HepG2 (cell line): ENCODE results near the gene GAL3ST2. TPM values are rescaled to one million over a fixed set of nuclear protein-coding genes. Genes with fewer than 3 reads are reported as not detected.

Source experiments
- DMTF1 ChIP-seq: sonication (generic); formaldehyde crosslinking; IDR thresholded peaks from 2 replicates; pipeline ENCODE4 v1.4.0; 2020; ENCODE audit warnings: mild to moderate bottlenecking, missing genetic modification reagents
- ELF4 ChIP-seq: sonication (generic); formaldehyde crosslinking; IDR thresholded peaks from 2 replicates; pipeline ENCODE4 v1.5.0; 2020; ENCODE audit warnings: missing genetic modification reagents, mild to moderate bottlenecking, moderate library complexity, borderline replicate concordance
- GABPB1 ChIP-seq: IDR thresholded peaks from 2 replicates; pipeline ENCODE4 v1.6.1; 2016; ENCODE audit warnings: mild to moderate bottlenecking, missing genetic modification reagents, moderate library complexity, missing compliant biosample characterization
- HNF4A ChIP-seq: sonication (generic); formaldehyde crosslinking; IDR thresholded peaks from 2 replicates; pipeline ENCODE4 v1.4.0; 2020; ENCODE audit warnings: missing genetic modification reagents
- HOXA9 ChIP-seq: sonication (generic); formaldehyde crosslinking; IDR thresholded peaks from 2 replicates; pipeline ENCODE4 v1.8.1; 2022; ENCODE audit warnings: missing genetic modification reagents, mild to moderate bottlenecking, moderate library complexity, borderline replicate concordance
- MIER3 ChIP-seq: IDR thresholded peaks from 2 replicates; pipeline ENCODE4 v1.6.1; 2016; ENCODE audit warnings: missing compliant biosample characterization, borderline replicate concordance
- MTERF4 ChIP-seq: sonication (generic); formaldehyde crosslinking; IDR thresholded peaks from 2 replicates; pipeline ENCODE4 v1.8.0; 2023; ENCODE audit warnings: mild to moderate bottlenecking, missing genetic modification reagents
- MXI1 ChIP-seq: IDR thresholded peaks from 3 replicates; pipeline ENCODE4 v1.6.1; 2012; ENCODE audit warnings: low read depth, low read length, inconsistent platforms, borderline replicate concordance
- MZF1 ChIP-seq: sonication (generic); formaldehyde crosslinking; IDR thresholded peaks from 2 replicates; pipeline ENCODE4 v1.8.1; 2023; ENCODE audit warnings: mild to moderate bottlenecking, missing genetic modification reagents, borderline replicate concordance
- POLR2AphosphoS2 ChIP-seq: IDR thresholded peaks from 2 replicates; pipeline ENCODE4 v1.6.1; 2011; ENCODE audit warnings: low read depth, low read length, improper control_type of control experiment
- POLR2AphosphoS5 ChIP-seq: IDR thresholded peaks from 2 replicates; pipeline ENCODE4 v1.6.1; 2012; ENCODE audit warnings: low read depth, low read length
- RBM39 ChIP-seq: fragments of 200-400 bp; formaldehyde crosslinking; IDR thresholded peaks from one replicate; pipeline ENCODE4 v1.6.1; 2018; ENCODE audit warnings: antibody characterized with exemption, mild to moderate bottlenecking, low read depth, low read length; ENCODE audit not compliant: poor library complexity, severe bottlenecking
- RCOR2 ChIP-seq: IDR thresholded peaks from 2 replicates; pipeline ENCODE4 v1.6.1; 2016; ENCODE audit warnings: missing biosample characterization, missing genetic modification reagents
- TCF7 ChIP-seq: sonication (generic); IDR thresholded peaks from 2 replicates; pipeline ENCODE4 v1.6.1; 2016; ENCODE audit warnings: antibody characterized with exemption, low read depth
- TCF7L2 ChIP-seq: IDR thresholded peaks from 2 replicates; pipeline ENCODE4 v1.6.1; 2011; ENCODE audit warnings: mild to moderate bottlenecking, low read depth, low read length, moderate library complexity
- TGIF2 ChIP-seq: IDR thresholded peaks from 2 replicates; pipeline ENCODE4 v1.6.1; 2016; ENCODE audit warnings: control low read depth, missing compliant biosample characterization
- ZKSCAN5 ChIP-seq: sonication (generic); formaldehyde crosslinking; IDR thresholded peaks from 2 replicates; pipeline ENCODE4 v1.5.1; 2020; ENCODE audit warnings: mild to moderate bottlenecking, missing genetic modification reagents
- ZNF180 ChIP-seq: sonication (generic); formaldehyde crosslinking; IDR thresholded peaks from 2 replicates; pipeline ENCODE4 v1.4.0; 2020; ENCODE audit warnings: low read depth, missing genetic modification reagents, borderline replicate concordance
- ZNF224 ChIP-seq: sonication (generic); formaldehyde crosslinking; IDR thresholded peaks from 2 replicates; pipeline ENCODE4 v1.5.0; 2020; ENCODE audit warnings: mild to moderate bottlenecking, missing genetic modification reagents
- ZNF251 ChIP-seq: sonication (generic); formaldehyde crosslinking; IDR thresholded peaks from 2 replicates; pipeline ENCODE4 v1.9.0; 2021; ENCODE audit warnings: mild to moderate bottlenecking, missing genetic modification reagents
- ZNF451 ChIP-seq: sonication (generic); formaldehyde crosslinking; IDR thresholded peaks from 2 replicates; pipeline ENCODE4 v1.5.0; 2020; ENCODE audit warnings: mild to moderate bottlenecking, missing genetic modification reagents
- ZNF546 ChIP-seq: sonication (generic); formaldehyde crosslinking; conservative IDR thresholded peaks from 2 replicates; pipeline ENCODE4 v1.8.1; 2023; ENCODE audit warnings: mild to moderate bottlenecking, missing genetic modification reagents
- ZNF614 ChIP-seq: IDR thresholded peaks from 2 replicates; pipeline ENCODE4 v1.6.1; 2018; ENCODE audit warnings: missing biosample characterization, missing genetic modification reagents, inconsistent platforms, borderline replicate concordance
- ZNF7 ChIP-seq: IDR thresholded peaks from 2 replicates; pipeline ENCODE4 v1.6.1; 2016; ENCODE audit warnings: missing biosample characterization, missing genetic modification reagents
- ZNF766 ChIP-seq: sonication (generic); formaldehyde crosslinking; IDR thresholded peaks from 2 replicates; pipeline ENCODE4 v1.5.0; 2020; ENCODE audit warnings: missing genetic modification reagents, borderline replicate concordance
- polyA plus RNA-seq, 8 experiments: library from polyadenylated mRNA; depleted of rRNA in 3 of 8; stranded (reverse) in 7 of 8; unstranded in 1 of 8; fragments of >200 nt; fragmentation: Illumina TruSeq in 4 of 8; extraction: Trizol in 4 of 8; gene quantifications; 2 replicates each; pipeline versions ENCODE4 v1.2.1 to v1.2.3, GENCODE V29; 2011 to 2016; ENCODE audit warnings: low read depth in 4 of 8, missing spikeins in 1 of 8, mixed read lengths in 1 of 8; ENCODE audit not compliant: insufficient read depth in 1 of 8
- total RNA-seq, 5 experiments: library from RNA; depleted of rRNA; stranded (reverse); fragments of >200 nt; fragmentation: Illumina TruSeq; extraction: Trizol; gene quantifications; 2 replicates each; pipeline ENCODE4 v1.2.3, GENCODE V29; 2016; ENCODE audit warnings: low read depth in 1 of 5
- TF ChIP-seq, protein P1 (sequence below): sonication (generic); formaldehyde crosslinking; IDR thresholded peaks from 2 replicates; pipeline ENCODE4 v1.4.0; 2020; ENCODE audit warnings: missing genetic modification reagents

GAL3ST2 gene
- total and polyA plus RNA-seq, 2 of the 13 experiments (the other 11 are each of a cell fraction or from before 2014, with no cell fraction given): 0.17 to 0.20 TPM

DNA sequence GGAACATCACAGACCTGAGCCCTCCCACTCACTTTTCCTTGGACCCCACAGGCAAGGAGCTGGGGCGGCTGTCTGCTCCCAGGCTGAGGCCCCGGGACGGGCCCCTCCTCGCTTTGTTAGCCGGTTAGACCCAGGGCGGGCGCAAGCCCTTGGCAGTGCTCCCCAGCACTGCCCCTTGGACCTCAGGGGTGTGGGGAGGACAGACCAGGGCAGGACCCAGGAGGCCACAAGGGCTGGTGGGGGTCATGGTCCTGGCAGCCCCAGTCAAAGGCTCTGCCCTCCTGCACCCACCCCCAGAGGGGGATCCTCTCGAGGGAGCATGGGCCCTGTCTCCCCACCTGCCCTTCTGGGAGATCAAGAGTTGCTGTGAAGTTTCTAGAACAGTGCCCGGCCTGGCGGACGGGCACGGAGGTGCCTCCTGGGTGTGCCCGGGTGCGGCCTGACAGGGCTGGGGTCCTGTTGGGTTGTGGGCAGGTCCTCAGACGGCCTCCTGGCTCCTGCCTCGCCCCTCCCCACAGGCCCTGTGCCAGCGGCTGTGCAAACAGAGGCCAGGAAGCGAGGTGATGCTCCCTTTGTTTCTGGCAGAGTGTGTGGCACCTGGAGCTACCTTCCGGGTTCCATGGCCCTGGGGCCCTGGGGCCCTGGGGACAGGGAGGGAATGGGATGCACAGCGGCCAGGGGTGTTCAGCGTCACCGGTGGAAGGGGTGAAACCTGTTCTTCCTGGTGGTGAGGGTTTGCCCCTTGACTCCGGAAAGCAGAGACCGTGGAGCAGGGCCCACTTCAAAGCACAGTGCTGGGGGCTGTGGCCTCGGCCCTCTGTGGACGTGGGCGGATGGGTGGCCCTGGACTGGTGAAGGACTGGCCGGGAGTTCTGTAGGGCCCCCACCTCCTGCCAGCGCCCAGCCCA, 2.9 kb upstream of the GAL3ST2 start (continued):
- TF ChIP-seq, protein P1, sequence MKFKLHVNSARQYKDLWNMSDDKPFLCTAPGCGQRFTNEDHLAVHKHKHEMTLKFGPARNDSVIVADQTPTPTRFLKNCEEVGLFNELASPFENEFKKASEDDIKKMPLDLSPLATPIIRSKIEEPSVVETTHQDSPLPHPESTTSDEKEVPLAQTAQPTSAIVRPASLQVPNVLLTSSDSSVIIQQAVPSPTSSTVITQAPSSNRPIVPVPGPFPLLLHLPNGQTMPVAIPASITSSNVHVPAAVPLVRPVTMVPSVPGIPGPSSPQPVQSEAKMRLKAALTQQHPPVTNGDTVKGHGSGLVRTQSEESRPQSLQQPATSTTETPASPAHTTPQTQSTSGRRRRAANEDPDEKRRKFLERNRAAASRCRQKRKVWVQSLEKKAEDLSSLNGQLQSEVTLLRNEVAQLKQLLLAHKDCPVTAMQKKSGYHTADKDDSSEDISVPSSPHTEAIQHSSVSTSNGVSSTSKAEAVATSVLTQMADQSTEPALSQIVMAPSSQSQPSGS (CRISPR knock-in tag): no peak; the same call in 1 of the 2 replicates
- 0 out of 2 replicates have a peak, but pooled peaks have one; percentile 51 for TF ChIP-seq RCOR2 (CRISPR knock-in tag)
- TF ChIP-seq MIER3 (CRISPR knock-in tag): peak; percentile 37; the same call in 1 of the 2 replicates
- TF ChIP-seq ZNF546: 0 out of 2 replicates have a peak, but pooled peaks have one; percentile 1
- TF ChIP-seq DMTF1: no peak
- TF ChIP-seq TCF7L2: no peak
- 0 out of 2 replicates have a peak, but pooled peaks have one; percentile 10 for TF ChIP-seq ZNF766
- TF ChIP-seq ZKSCAN5 (CRISPR knock-in tag): no peak
- TF ChIP-seq TCF7: no peak
- 0 out of 2 replicates have a peak, but pooled peaks have one; percentile 52 for TF ChIP-seq MTERF4 (CRISPR knock-in tag)
- no peak for TF ChIP-seq RBM39
- TF ChIP-seq ZNF180 (CRISPR knock-in tag): no peak; the same call in 1 of the 2 replicates
- TF ChIP-seq ZNF251 (CRISPR knock-in tag): no peak
- TF ChIP-seq ZNF224 (CRISPR knock-in tag): no peak
- no peak for TF ChIP-seq ZNF451
- TF ChIP-seq POLR2AphosphoS2: no peak
- TF ChIP-seq POLR2AphosphoS5: peak; percentile 1
- TF ChIP-seq GABPB1 (CRISPR knock-in tag): peak; percentile 77
- TF ChIP-seq ZNF7 (CRISPR knock-in tag): no peak
- peak; percentile 84 for TF ChIP-seq HNF4A (CRISPR knock-in tag)
- no peak for TF ChIP-seq MXI1
- TF ChIP-seq TGIF2: peak; percentile 81
- no peak for TF ChIP-seq MZF1 (CRISPR knock-in tag)
- TF ChIP-seq HOXA9: 0 out of 2 replicates have a peak, but pooled peaks have one; percentile 9
- TF ChIP-seq ELF4 (CRISPR knock-in tag): peak; percentile 60; the same call in 1 of the 2 replicates
- TF ChIP-seq ZNF614 (CRISPR knock-in tag): 0 out of 2 replicates have a peak, but pooled peaks have one; percentile 16
